Measurements from ENCODE around the gene HAPLN1.

The HAPLN1 gene

DNA sequence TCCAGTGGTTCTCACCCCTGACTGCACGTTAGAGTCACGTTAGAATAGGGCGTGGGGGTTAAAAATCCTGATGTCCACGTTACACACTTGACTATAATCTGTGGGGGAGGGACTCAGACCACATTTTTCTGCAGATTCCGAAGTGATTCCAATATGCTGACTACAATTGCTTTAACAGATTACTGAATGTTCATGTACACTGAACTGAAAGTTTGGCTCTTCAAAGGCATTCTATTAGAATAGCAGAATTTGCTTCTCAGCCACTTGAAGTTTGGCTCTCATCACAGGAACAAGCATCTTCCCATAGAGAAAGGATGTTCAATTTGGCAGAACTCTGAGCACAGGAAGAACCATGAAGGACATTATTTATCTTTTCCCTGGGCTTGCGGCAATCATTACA is 84.5 kb downstream of the HAPLN1 start:
- DNase-seq = no peak

DNA sequence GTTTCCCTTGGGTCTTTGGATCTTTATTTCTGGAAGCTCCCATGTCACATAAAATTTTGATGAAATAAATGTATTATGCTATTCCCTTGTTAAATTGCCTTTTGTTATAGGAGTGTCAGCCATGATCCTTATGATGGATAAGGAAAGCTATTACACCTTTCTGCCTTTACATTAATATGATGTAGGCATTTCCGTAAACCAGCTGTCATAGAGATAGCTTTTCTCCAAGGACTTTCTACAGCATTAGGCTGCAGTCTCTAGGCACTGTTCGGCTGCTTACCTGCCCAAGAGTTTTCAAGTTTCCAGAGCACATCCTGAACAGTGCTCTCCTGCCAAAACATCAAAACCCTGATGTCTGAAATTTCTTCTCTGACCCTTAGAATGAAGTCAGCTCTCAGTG is 87.4 kb downstream of the HAPLN1 start:
- DNase-seq = no peak

DNA sequence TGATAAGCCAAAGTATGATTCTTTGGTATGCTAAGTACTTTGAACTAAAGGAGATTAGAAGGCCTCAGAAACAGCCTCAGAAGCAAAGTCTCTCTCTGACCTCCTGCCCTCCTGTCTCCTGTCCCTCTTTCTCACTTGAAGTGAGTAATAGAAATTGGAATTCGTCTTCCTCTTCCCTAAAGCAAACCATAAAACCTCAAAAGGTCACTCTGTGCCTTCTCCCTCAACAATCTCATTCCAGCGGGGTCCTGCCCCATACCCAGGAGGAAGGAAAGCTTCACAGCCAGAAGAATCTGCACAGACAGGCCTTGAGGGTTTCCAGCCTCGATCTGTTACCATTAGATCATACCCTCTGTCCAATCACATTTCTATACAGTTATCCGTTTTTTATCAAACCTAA is 87.8 kb downstream of the HAPLN1 start:
- DNase-seq = no peak

DNA sequence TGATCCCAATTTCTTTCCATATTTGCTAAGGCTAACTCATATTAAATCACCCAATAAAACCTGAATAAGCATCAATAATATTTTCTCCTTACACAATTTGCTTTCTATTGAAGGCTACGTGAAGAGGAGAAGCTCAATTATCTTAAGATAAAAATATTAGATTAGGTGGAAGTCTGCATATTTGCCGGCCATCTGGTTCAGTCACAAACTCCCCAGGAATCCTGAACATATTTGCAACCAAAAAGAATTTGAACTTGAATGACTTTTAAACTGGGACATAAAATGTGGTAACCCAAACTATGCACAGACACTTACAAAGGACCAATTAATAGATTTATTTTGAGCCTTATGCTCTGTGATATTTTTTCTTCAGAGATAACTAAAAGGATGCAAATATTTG is 92.3 kb downstream of the HAPLN1 start:
- no peak for DNase-seq

DNA sequence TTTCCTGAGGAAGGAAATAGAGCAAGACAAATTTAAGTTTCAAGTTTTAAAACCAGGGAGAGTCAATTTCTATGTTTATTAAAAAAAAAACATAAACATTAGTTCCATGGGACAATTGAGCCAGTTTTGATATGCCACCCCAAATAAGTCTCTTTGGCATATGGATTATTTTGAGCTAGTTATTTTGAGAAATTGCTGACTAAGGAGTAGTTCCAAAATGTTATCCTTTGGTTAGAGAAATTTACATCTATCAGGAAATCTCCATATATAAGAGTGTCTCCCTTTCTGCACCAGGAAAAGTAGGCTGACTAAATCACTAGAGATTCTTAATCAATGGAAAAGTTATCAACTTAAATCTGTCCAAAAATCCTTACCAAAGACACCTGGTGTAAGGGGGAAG is 105.8 kb downstream of the HAPLN1 start:
- no peak for DNase-seq

DNA sequence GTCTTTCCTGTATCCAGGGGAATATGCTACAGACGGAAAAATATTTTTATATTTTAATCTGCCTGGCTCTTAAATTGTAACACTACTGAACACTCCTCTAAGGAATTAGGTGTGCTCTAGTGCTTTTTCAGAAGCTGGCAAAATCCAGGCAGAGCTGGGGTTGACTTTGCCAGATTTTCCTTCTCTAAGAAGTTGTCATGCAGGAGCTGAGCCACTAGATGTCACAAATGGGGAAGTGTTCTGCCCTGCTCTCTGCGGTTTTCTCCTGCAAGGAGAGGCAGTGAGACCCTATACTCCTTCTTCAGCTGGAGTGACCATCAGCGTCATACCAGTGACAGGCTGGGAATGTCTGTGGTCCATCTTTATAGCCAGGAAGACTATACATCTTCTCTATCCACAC is 112.5 kb downstream of the HAPLN1 start:
- DNase-seq = no peak

DNA sequence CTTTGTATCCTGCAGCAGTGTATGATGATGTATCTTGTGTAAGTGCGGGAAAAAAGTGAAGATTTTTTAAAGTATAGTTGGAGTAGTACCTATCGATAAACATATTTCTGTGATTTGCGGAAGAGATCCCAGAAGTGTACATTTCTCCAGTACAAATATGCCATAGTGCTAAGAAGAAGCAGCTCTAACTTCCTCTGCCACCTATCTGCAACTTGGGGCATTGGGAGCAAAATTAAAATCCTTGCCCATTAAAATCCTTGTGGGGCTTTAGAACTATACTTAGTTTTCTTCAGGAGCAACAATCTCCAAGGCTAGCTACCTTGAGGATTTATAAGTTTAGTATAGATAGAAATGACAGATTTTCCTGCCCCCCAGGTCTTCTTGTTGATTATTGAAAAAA is 125.4 kb downstream of the HAPLN1 start:
- DNase-seq = no peak

DNA sequence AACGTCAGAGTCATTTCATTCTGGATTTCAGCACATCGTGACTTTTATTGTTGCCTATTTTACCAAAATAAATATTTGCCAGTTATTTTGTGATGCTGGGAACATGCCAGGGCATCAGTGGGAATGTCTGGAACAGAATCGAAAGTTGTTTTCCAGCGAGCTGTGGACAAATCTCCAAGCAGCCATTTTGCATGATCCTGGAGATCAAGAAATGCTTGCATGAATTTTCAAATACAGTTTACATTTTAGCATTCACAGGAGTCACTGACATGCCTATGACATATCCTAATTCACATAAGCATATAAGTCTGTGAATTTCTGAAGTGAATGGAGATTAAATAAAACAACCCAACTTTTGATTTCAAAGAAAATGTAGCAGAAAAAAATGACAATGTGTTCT is 129.7 kb downstream of the HAPLN1 start:
- no peak for DNase-seq

DNA sequence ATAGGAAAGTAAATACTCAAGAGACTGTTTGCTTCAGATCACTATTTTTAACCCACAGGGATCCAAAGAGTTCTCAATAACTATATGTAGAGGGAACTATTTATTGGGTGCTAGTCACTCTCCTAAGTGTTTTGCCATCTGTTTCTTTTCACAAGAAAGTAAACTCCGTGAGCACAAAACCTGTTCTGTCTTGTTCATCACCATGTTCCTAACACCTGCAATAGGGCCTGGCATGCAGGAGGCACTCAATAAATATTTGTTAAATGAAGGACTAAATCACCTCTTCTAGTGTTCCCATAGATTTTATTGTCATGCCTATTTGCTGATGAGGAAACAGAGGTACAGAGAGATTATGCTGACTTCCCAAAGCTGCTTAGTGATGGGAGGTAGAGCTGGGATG is 130.9 kb downstream of the HAPLN1 start:
- DNase-seq = no peak

Measured in activated T-cell treated with anti-CD3 and anti-CD28 coated beads, Interleukin-2, amount 50 U/mL, for 48 hours (primary cell).